WTC11 (cell line): ENCODE results near the gene SMIM31. TPM values are rescaled to one million over a fixed set of nuclear protein-coding genes. Genes with fewer than 3 reads are reported as not detected.
A peak's percentile ranks its signal among the peaks of the same experiment; 100 is the strongest.

Experiments
- ATAC-seq: fragments of 200-7000 bp; cut with Tn5 transposase; 2 replicates; pipeline ENCODE4 v1.10.0; 2021; ENCODE audit warnings: mild to moderate bottlenecking, moderate library complexity
- CTCF ChIA-PET: fragments of 300-600 bp; sonication (Branson Sonifier 250); formaldehyde crosslinking; loops from one replicate; lab custom pipeline; 2021; ENCODE audit warnings: antibody characterized with exemption; lab: Charles Lee
- POLR2A ChIA-PET: fragments of 350-600 bp; sonication (Branson Sonifier 250); formaldehyde crosslinking; loops from one replicate; lab custom pipeline; 2021; ENCODE audit warnings: antibody characterized with exemption; lab: Charles Lee
- DNase-seq: peaks from one replicate; pipeline ENCODE4 v3.0.0; 2021; ENCODE audit warnings: low spot score
- H3K27ac Mint-ChIP-seq: 2 replicates; pipeline ENCODE4 v1.8.0; 2021; ENCODE audit warnings: mixed read lengths
- H3K27me3 Mint-ChIP-seq: 2 replicates; pipeline ENCODE4 v1.8.0; 2021; ENCODE audit warnings: low read depth, mild to moderate bottlenecking, moderate library complexity, mixed read lengths
- H3K36me3 Mint-ChIP-seq: 2 replicates; pipeline ENCODE4 v1.8.0; 2021; ENCODE audit warnings: mixed read lengths
- H3K4me1 Mint-ChIP-seq: 2 replicates; pipeline ENCODE4 v1.8.0; 2022; ENCODE audit warnings: mixed read lengths
- H3K4me3 Mint-ChIP-seq: 2 replicates; pipeline ENCODE4 v1.8.0; 2021; ENCODE audit warnings: mild to moderate bottlenecking, moderate library complexity, mixed read lengths
- H3K9me3 Mint-ChIP-seq: 2 replicates; pipeline ENCODE4 v1.8.0; 2021; ENCODE audit warnings: mixed read lengths
- ARID4B ChIP-seq: sonication (generic); formaldehyde crosslinking; IDR thresholded peaks from 2 replicates; pipeline ENCODE4 v1.8.0; 2023; ENCODE audit warnings: missing genetic modification reagents, mild to moderate bottlenecking, borderline replicate concordance
- ATF6 ChIP-seq: sonication (generic); formaldehyde crosslinking; IDR thresholded peaks from 2 replicates; pipeline ENCODE4 v1.8.1; 2023; ENCODE audit warnings: mild to moderate bottlenecking, missing genetic modification reagents
- E2F4 ChIP-seq: sonication (generic); formaldehyde crosslinking; IDR thresholded peaks from 2 replicates; pipeline ENCODE4 v1.8.1; 2022; ENCODE audit warnings: low read depth, mild to moderate bottlenecking, moderate library complexity, missing genetic modification reagents, borderline replicate concordance
- E2F5 ChIP-seq: sonication (generic); formaldehyde crosslinking; IDR thresholded peaks from 2 replicates; pipeline ENCODE4 v1.8.1; 2022; ENCODE audit warnings: mild to moderate bottlenecking, moderate library complexity, missing genetic modification reagents
- EMX1 ChIP-seq: fragments of 250-450 bp; sonication (Bioruptor Pico); IDR thresholded peaks from 2 replicates; pipeline ENCODE4 v1.8.0; 2021; ENCODE audit warnings: mild to moderate bottlenecking
- ESRRA ChIP-seq: sonication (generic); formaldehyde crosslinking; IDR thresholded peaks from 2 replicates; pipeline ENCODE4 v1.8.1; 2022; ENCODE audit warnings: mild to moderate bottlenecking, missing genetic modification reagents, borderline replicate concordance
- FOXP4 ChIP-seq: sonication (generic); formaldehyde crosslinking; IDR thresholded peaks from 2 replicates; pipeline ENCODE4 v1.8.0; 2022; ENCODE audit warnings: mild to moderate bottlenecking, missing genetic modification reagents
- JAZF1 ChIP-seq: fragments of 250-450 bp; sonication (Bioruptor Pico); IDR thresholded peaks from 2 replicates; pipeline ENCODE4 v1.9.0; 2021; ENCODE audit warnings: moderate library complexity, mild to moderate bottlenecking, inconsistent platforms
- JUN ChIP-seq: sonication (generic); formaldehyde crosslinking; IDR thresholded peaks from 2 replicates; pipeline ENCODE4 v1.8.0; 2023; ENCODE audit warnings: mild to moderate bottlenecking, missing genetic modification reagents
- MXD4 ChIP-seq: fragments of 250-450 bp; sonication (Bioruptor Pico); IDR thresholded peaks from 2 replicates; pipeline ENCODE4 v1.8.0; 2021; ENCODE audit warnings: mild to moderate bottlenecking, moderate library complexity, borderline replicate concordance
- NFE2L1 ChIP-seq: sonication (generic); formaldehyde crosslinking; IDR thresholded peaks from 2 replicates; pipeline ENCODE4 v1.8.1; 2023; ENCODE audit warnings: missing genetic modification reagents
- NR1H2 ChIP-seq: sonication (generic); formaldehyde crosslinking; IDR thresholded peaks from 2 replicates; pipeline ENCODE4 v1.9.0; 2021; ENCODE audit warnings: mild to moderate bottlenecking, moderate library complexity, missing genetic modification reagents
- SMAD3 ChIP-seq: sonication (generic); formaldehyde crosslinking; IDR thresholded peaks from 2 replicates; pipeline ENCODE4 v1.8.0; 2022; ENCODE audit warnings: missing genetic modification reagents, mild to moderate bottlenecking, borderline replicate concordance
- SOX15 ChIP-seq: fragments of 250-450 bp; sonication (Bioruptor Pico); IDR thresholded peaks from 2 replicates; pipeline ENCODE4 v1.9.0; 2021; ENCODE audit warnings: mild to moderate bottlenecking
- ZNF281 ChIP-seq: sonication (generic); formaldehyde crosslinking; IDR thresholded peaks from 2 replicates; pipeline ENCODE4 v1.8.0; 2023; ENCODE audit warnings: mild to moderate bottlenecking, missing genetic modification reagents
- ZNF416 ChIP-seq: fragments of 250-450 bp; sonication (Bioruptor Pico); IDR thresholded peaks from 2 replicates; pipeline ENCODE4 v1.9.0; 2021; ENCODE audit warnings: mild to moderate bottlenecking, inconsistent platforms
- ZSCAN18 ChIP-seq: fragments of 250-450 bp; sonication (Bioruptor Pico); IDR thresholded peaks from 2 replicates; pipeline ENCODE4 v2.1.2; 2022; ENCODE audit warnings: mild to moderate bottlenecking, moderate library complexity
- total RNA-seq: library from RNA; stranded (reverse); gene quantifications from 3 replicates; pipeline ENCODE4 v1.2.3, GENCODE V29; 2021

The SMIM31 gene
- total RNA-seq, 1 experiment from 2014 or later, result not detected

- TF ChIP-seq ATF6 (CRISPR knock-in tag), result no peak
- no peak for TF ChIP-seq JUN (CRISPR knock-in tag)
- TF ChIP-seq FOXP4, result no peak
- TF ChIP-seq ZNF416 (CRISPR knock-in tag), result no peak
- no peak for TF ChIP-seq E2F5
- no peak for TF ChIP-seq SMAD3 (CRISPR knock-in tag)
Measured at GRCh38 chr4:164813554-164813953, 59.6 kb downstream of the SMIM31 start (continued).

GRCh38 chr4:164815711-164816110 is 61.8 kb downstream of the SMIM31 start:
- H3K36me3 Mint-ChIP-seq, result no peaks in the 10 kb centered on the region
- ChIA-PET POLR2A (no interaction called here), CTCF (no interaction called here)
- no peak overlapping the region for H3K4me3 Mint-ChIP-seq
- H3K4me1 Mint-ChIP-seq, result peaks cover 46% of the 10 kb centered on the region
- ATAC-seq (peak; percentile 65), DNase-seq (no peak)
- no peaks in the 10 kb centered on the region for H3K9me3 Mint-ChIP-seq
- H3K27me3 Mint-ChIP-seq, result no peaks in the 10 kb centered on the region
- no peak overlapping the region for H3K27ac Mint-ChIP-seq
- TF ChIP-seq EMX1, result no peak
- TF ChIP-seq ESRRA, result no peak
- no peak for TF ChIP-seq NR1H2 (CRISPR knock-in tag)
- TF ChIP-seq NFE2L1 (CRISPR knock-in tag), result no peak
- no peak for TF ChIP-seq ZNF416 (CRISPR knock-in tag)
- no peak for TF ChIP-seq SOX15 (CRISPR knock-in tag)
- TF ChIP-seq ZSCAN18 (CRISPR knock-in tag), result no peak
- TF ChIP-seq JAZF1 (CRISPR knock-in tag), result no peak
- TF ChIP-seq ZNF281 (CRISPR knock-in tag), result no peak
- no peak for TF ChIP-seq ARID4B (CRISPR knock-in tag)
- no peak for TF ChIP-seq MXD4 (CRISPR knock-in tag)
- TF ChIP-seq E2F4 (CRISPR knock-in tag), result no peak
